ENCODE measurements around the gene SNRPB.

SNRPB gene

DNA sequence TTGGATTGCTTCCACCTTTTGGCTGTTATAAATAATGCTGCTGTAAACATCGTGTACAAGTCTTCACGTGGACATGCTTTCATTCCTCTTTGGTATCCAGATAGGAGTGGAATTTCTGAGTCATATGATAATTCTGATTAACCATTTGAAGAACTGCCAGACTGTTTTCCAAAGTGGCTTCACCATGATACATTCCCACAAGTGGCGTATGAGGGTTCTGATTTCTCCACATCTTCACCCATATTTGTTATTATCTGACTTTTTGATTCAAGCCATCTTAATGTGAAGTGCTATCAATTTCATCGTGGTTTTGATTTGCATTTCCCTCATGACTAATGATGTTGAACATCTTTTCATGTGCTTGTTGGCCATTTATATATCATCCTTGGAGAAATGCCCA lies 2.9 kb upstream of the SNRPB start:
- no peak for DNase-seq (ENCODE audit: low read depth)

- peak; percentile 46 for DNase-seq (ENCODE audit: low read depth)
Observed at GRCh38 chr20:2469991-2470422, 582 bp downstream of the SNRPB start.

DNA sequence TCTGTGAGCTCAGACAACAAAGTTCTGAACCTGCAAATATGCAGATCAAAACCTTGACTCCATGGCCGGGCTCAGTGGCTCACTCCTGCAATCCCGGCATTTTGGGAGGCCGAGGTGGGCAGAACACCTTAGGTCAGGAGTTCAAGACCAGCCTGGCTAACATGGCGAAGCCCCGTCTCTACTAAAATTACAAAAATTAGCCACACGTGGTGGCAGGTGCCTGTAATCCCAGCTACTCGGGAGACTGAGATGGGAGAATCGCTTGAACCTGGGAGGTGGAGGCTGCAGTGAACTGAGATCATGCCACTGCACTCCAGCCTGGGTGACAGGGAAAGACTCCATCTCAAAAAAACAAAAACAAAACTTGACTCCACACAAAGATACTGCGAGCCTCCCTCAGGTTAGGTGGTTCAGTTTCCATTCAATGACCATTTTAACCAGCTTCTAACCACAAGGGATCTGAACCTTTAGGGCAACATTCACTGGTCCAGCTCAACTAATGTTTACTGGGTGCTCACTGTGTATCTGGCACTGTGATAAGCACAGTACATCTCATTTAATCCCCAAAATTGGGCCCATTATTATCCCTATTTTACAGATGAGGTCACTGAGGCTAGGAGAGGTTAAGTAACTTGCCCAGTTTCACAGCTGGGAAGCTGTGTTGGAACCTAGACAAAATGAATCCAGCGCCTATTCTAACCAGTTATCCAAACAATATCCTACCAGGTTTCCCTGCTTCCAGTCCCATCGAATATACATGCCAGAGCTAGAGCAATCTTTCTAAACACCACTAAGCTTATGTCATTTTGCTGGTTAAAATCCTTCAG lies 1.8 kb downstream of the SNRPB start:
- DNase-seq (ENCODE audit: low read depth), result no peak

GRCh38 chr20:2467412-2467811 lies 3.2 kb downstream of the SNRPB start:
- DNase-seq (ENCODE audit: low read depth), result no peak

GRCh38 chr20:2465100-2465499 lies 5.5 kb downstream of the SNRPB start:
- no peak for DNase-seq (ENCODE audit: low read depth)

GRCh38 chr20:2463616-2464365 lies 6.8 kb downstream of the SNRPB start:
- DNase-seq (ENCODE audit: low read depth), result no peak

- no peak for DNase-seq (ENCODE audit: low read depth)
Observed at GRCh38 chr20:2462484-2462883, 8.1 kb downstream of the SNRPB start.

GRCh38 chr20:2460752-2461424 lies 9.7 kb downstream of the SNRPB start:
- no peak for DNase-seq (ENCODE audit: low read depth)

GRCh38 chr20:2459981-2460751 lies 10.4 kb downstream of the SNRPB start:
- DNase-seq (ENCODE audit: low read depth), result no peak

DNA sequence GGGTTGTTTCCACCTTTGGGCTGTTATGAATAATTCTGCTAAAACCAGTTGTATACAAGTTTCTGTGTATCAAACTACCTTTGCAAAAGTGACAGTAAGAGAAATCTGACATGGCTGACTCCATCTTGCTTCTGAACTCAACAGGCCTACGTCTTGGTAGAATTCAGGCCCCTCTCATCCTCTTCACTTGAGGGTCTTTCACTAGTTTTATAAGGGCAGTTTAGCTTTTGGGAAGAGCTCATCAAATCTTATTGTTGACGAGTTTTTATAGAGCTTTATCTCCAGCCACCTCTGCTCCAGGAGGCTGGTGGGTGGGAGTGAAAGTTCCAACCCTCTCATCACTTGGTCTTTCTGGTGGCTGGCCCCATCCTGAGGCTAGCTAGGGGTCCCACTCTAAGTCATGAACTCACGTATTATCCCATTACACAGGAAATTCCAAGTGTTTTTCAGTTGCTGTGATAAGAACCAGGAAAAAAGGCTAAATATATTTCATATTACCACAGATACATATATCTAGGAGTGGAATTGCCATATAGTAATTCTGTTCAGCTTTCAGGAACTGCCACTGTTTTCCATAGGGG lies 11.6 kb downstream of the SNRPB start:
- DNase-seq (ENCODE audit: low read depth), result no peak

DNA sequence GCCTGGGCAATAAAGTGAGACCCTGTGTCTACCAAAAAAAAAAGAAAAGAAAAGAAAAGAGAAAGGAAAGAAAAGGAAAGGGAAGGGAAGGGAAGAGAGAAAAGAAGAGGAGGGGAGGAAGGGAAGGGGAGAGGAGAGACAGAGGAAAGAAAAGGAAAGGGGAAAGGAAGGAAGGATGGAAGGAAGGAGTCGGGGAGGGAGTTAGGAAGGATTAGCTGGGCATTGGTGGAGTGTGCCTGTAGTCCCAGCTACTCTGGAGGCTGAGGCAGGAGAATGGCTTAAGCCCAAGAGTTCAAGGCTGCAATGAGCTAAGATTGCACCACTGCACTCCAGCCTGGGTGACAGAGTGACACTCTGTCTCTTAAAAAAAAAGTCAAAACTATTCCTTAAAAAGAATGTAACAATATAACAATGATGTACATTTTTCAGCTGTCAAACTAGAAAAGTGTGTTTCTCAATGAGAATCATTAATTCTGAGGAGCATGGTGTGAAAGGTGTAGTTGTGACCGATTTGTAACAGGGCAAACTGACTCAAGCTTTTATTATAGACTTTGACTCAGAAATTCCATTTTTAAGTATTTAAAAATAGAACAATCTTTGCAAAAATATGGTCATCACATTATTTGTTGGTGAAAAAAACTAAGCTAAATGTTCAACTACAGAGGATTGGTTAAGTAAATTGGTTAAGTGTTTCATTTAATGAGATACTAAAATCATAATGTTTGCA lies 14.7 kb downstream of the SNRPB start:
- DNase-seq (ENCODE audit: low read depth), result no peak

GRCh38 chr20:2453792-2454191 lies 16.8 kb downstream of the SNRPB start:
- DNase-seq (ENCODE audit: low read depth), result no peak

DNA sequence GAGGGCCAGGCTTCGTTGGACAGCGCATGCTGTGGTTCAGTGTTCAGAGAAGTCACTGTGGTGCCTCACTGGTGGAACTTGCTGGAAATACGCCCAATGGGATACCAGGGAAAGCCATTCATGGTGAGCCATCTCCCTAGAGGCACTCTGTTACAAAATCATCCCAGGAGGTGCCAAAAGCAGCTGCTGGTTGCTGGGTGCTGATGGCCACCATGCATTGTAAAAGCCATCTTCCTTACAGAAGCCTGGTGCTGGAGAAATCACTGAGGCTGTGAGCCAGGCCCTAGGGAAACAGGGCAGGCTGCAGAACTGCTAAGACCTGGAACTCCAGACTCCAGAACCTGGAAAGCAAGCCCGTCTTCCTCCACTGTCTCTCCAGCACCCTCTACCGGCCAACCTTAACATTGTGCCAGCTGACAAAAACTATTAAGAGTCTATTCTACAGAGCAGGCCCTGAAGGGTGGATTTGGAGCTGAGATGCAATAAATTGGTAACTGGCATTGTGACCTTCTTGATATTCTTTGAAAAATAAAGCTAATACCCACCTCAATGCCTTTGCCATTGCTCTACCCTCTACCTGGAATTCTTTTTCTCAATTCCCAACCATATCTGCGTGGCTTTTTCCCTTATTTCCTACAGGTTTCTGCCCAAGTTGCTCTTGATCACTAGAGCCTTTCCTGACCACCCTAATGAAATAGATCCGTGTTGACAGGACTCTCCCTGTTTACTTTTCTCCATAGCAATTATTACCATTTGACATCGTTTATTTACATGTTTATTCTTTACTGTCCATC lies 18.5 kb downstream of the SNRPB start:
- peak; percentile 55 for DNase-seq (ENCODE audit: low read depth)

- DNase-seq (ENCODE audit: low read depth), result no peak
Observed at GRCh38 chr20:2451422-2451821, 19.2 kb downstream of the SNRPB start.

DNA sequence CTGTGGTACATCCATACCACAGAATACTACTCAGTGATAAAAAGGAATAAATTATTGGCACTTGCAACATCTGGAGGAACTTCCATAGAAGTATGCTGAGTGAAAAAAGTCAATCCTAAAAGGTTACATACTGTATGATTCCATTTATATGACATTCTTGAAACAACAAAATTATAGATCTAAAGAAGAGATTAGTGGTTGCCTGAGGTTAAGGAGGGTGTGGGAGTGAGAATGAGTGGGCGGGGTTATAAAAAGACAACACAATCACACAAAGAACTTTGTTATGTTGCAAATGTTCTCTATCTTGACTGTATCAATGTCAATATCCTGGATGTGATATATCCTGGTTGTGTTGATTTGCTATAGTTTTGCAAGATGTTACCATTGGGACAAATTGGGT lies 21.2 kb downstream of the SNRPB start:
- no peak for DNase-seq (ENCODE audit: low read depth)

DNA sequence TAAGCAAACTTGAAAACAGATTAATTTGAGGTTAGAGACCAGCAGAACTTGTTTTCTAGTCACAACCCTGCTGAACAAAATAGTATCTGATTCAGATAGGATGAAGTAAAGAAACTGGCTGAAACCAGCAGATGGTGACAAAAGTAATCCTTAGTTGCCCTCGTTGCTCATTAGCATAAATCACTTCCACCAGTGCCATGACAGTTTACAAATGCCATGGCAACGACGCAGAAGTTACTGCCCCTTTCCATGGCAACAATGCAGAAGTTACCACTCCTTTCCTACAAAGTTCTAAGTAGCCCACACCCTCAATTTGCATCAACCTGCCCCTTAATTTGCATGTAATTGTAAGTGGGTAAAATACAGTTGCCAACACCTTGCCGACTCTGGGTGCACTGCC lies 23.7 kb downstream of the SNRPB start:
- DNase-seq (ENCODE audit: low read depth), result no peak

GRCh38 chr20:2431185-2431584 lies 39.4 kb downstream of the SNRPB start:
- DNase-seq (ENCODE audit: low read depth), result no peak

DNA sequence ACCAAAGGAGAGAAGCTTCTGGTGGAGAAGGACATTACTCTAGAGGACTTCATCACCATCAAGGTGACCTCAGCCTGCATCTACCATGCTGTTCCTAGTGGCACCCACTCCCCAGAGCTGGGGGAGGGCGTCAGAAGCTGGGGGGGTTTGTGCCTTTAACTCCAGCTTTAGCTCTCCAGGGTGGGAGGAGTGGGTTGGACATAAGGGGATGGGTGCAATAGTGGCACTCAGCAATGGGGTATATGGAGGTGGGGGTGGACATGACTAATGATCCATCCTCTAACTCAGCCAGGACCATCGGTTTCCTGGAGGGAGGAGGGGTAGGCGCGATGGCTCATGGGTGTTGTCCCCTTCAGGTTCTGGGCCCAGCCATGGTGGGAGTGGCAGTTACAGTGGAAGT lies 40.1 kb downstream of the SNRPB start:
- DNase-seq (ENCODE audit: low read depth), result no peak

DNA sequence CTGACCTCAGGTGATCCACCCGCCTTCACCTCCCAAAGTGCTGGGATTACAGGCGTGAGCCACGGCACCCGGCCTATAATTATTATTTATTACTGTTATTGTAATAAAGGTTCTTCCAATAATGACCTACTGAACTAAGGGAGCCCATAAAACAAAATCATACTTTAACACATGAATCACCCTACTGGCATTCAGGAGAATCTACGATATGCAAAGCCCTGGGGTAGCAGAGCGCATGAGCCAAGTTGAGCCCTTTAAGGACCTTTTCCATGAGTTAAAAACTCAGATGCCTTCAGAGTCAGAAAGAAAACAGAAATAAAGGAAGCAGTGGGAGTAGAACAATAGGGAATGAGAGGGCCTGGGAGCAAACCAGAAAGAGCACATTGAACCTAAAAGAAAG lies 41.5 kb downstream of the SNRPB start:
- DNase-seq (ENCODE audit: low read depth), result no peak

DNA sequence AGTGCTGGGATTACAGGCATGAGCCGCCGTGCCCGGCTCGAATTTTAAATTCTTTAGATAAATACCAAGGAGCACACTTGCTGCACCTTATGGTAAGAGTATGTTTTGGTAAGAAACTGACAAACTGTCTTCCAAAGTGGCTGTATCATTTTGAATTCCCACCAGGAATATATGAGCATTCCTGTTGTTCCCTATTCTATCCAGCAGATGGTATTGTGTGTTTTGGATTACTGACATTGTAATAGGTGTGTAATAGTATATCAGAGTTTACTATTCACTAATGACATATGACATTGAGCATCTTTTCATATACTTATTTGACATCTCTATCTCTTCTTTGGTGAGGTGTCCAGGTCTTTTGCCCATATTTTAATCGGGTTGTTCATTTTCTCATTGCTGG lies 49.3 kb downstream of the SNRPB start:
- DNase-seq (ENCODE audit: low read depth), result no peak

Measured in activated T-cell treated with anti-CD3 and anti-CD28 coated beads for 48 hours (primary cell).